GM18861 (cell line): ENCODE results near the gene ALDH4A1.
"Not testable (repeated sequence)": the region's sequence is repeated elsewhere in the genome, so short reads cannot be mapped to it uniquely, and the experiment has no call there.

Experiments used
- ATAC-seq: cut with Tn5 transposase; IDR thresholded peaks from one replicate; pipeline ENCODE4 v1.9.1; 2021; ENCODE audit not compliant: unreplicated experiment

The ALDH4A1 gene

DNA sequence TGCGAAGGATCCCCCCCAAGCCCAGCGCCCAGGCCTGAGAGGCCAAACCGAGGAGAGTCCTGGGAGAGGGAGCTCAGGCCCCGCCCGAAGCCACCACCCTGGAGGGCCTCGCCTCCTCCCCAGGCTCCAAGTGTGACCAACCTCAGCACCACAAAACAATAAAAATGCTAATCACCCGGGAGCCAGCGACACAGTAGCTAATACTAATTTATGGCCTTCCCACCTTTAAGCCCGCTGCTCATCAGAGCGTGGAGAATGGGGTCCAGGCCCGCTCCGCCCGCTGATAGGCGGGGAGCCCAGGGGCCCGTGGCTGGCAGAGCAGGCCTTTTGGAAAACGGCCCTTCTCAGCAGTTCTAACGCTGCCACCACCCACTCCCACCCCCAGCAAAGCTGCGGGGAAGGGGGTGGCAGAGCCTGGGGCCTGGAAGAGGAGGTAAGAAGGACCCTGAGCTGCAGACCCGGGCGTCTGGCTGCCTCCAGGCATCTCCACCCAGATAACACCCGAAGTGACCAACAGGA lies 22.5 kb downstream of the ALDH4A1 start:
- ATAC-seq, result no peak

DNA sequence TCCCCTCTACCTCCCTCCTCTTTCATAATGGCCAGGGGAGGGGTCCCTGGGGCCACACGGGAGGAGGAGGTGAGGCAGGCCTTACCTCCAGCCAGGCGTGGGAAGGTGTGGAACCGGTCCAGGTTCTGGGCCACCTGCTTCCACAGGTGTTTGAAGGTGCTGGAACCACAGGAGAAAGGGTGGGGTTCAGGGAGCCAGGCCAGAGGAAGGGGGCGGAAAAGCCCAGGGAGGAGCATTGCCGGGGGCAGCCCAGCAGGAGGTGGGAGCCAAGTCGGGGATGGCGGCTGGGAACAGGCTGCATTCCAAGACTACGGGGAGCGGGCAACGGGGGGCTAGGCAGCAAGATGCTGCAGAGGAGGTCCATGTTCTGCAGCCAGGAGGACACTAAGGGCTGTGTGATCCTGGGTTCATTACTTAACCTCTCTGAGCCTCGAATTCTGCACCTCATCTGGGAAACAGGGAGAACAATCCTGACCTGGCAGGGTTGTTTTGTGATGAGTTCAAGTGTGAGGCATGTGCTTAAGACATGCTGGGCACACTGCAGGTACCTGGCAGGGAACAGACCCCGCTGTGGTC lies 23.1 kb downstream of the ALDH4A1 start:
- ATAC-seq, result no peak

DNA sequence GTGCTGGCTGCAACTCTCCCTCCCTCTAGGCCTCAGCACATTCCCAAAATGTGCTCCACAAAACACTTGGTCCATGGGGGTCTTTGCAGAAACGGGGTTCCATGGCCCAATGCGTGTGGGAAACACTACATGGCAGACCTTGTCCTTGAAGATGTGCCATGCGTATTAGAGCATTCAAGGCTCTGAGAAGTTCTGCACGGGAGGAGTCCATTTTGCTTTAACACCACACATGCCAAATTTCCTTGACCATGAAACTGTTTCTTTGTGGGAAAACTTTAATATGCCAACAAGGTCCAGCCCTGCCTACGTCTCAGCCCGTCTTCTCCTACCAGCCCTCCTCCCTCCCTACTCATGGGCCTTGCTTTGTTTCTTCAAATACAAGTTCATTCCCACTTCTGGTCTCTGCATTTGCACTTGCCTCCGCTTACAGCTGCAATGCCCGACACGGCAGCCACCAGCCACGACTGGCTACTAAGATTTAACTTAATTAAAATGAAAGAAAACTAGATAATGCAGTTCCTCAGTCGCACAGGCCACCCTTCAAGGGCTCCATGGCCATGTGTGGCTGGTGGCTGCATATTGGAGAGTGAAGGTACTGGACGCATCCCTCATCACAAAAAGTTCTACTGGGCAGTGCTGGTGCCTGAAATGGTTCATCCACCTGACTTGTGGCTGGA lies 23.7 kb downstream of the ALDH4A1 start:
- no peak for ATAC-seq

DNA sequence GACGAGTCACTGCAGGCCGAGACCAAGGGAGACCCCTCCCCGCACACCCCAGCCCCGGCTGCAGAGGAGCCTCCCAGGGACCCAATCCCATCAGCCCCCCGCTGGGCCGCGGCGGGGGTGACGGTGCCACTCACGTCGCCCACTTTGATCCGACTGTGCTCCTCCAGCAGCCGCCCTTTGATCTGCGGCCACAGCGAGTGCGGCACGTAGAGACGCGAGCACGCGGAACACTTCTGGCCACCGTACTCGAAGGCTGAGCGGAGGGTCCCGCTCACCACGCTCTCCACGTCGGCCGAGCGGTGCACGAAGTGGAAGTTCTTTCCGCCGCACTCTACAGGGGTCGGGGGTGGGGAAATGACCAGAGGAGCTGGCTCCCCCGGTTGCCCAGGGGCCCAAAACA lies 25.1 kb downstream of the ALDH4A1 start:
- no peak for ATAC-seq

DNA sequence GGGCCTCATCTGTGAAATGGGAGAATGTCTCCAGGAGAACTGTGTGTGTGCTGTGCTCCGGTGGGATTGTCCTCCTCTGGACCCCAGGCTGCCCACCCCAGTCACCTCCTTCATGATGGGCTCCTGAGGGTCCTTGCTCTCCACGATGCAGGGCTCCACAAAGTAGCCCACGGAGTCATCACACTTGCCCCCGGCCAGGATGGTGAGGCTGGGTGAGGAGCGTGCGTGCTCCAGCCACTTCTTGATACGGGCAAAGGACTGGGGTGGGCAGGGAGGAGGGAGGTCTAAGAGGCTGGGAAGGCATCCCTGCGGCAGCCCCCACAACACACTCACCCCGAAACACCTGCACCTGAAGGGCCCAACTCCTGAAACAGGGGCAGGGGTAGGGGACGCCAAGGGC lies 26.1 kb downstream of the ALDH4A1 start:
- ATAC-seq, result no peak

DNA sequence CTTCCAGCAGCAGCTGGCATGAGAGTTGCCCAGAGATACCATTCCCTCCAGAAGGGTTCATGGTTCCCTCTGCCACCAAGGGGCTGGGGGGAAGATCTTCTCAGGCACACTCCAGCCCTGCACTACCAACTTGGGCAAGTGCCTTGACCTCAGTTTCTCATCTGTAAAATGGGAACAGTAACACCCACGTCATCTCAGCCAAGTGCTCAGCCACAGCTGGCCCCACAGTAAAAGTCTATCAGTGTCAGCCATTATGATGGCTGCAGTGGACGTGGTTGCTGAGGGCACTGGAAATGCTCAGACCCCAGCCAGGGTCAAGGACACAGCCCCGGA lies 26.6 kb downstream of the ALDH4A1 start:
- ATAC-seq, result no peak

DNA sequence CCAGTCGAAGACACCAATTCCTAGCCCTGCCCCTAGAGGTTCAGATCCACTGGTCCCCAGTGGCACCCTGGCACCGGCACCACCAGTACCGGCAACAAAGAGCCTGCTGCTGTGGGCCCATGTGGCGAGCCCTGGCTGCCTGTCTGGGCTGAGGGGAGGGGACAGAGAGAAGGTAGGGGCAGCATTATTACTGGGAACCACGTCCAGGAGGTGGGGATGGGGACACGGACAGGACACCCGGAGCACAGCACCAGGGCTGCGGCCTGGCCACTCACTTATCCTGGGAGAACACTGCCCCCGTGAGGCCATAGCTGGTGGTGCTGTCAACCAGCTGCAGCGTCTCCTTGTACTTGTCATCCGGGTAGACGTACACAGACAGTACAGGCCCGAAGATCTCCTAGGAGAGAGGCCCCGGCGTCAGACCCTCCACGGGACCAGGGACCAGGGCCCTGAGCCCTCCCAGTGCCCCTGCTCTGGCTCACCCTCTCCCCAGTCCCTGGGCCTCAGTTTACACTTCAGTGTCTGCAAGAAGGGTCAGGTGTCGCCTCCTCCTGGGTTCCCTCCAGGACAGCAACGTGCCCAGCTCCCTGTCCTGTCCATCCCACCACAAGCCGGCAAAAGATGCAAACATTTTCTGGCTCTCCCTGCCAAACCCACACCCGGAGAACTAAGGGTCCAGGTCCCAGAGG lies 27.1 kb downstream of the ALDH4A1 start:
- ATAC-seq, result no peak

DNA sequence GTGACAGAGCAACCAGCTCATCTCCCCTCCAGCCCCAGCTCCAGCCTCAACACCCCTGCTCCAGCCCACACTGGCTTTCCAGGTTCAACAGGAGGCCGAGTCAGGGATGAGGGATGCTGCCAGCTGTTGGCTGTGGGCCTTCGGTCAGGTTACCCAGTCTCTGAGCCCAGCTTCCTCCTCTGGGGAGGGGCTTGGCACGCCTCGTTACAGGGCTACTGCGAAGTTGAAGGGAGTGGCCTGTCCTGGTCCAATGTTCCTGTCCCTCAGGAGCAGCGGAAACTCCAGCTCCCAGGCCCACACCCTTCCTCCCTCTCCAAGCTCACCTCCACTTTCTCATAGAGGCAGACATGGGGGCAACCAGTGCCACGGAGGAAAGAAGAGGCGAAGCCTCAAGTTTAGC lies 27.8 kb downstream of the ALDH4A1 start:
- no peak for ATAC-seq

DNA sequence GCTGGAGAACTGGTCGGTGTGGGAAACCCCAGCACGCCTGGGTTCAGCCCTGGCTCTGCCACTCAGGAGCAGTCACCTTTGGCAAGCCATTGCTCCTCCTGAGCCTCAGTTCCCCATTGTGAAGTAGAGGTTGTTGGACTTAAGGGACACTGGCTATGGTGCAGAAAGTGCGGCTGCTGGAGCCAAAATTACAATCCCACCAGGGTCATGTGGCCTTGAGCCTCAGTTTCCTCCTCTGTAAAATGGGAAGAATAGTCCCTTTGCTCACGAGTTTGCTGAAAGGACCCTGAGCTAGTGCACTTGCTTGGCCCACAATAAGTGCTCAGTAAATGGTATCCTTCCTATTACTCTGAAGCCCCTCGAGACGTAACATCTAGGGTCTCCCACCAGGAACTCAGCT lies 28.3 kb downstream of the ALDH4A1 start:
- no peak for ATAC-seq

DNA sequence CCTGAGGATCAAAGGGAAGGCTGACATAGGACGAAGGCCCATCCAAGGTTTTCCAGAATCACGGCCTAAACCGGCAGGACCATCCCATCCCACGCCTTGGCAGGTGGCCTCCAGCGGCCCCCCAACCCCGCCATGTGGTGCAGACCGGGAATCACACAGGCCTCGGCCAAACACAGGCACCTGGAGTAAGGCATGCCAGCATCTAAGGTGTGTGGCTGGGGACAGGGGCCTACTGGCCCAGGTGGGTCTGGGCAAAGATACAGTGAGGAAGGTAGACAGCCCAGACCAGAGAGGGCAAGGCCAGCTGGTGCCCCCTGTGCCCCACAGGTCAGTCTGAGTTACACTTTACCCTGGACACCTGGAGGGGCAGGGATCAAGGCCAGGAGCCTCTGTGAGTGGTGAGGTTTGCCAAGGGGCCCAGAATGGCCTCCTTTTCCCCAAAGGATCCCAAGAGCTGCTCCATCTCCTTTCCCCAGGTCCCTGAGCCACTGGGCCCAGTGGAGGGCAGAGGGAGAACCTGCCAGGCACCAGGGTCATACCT lies 30.2 kb downstream of the ALDH4A1 start:
- no peak for ATAC-seq

DNA sequence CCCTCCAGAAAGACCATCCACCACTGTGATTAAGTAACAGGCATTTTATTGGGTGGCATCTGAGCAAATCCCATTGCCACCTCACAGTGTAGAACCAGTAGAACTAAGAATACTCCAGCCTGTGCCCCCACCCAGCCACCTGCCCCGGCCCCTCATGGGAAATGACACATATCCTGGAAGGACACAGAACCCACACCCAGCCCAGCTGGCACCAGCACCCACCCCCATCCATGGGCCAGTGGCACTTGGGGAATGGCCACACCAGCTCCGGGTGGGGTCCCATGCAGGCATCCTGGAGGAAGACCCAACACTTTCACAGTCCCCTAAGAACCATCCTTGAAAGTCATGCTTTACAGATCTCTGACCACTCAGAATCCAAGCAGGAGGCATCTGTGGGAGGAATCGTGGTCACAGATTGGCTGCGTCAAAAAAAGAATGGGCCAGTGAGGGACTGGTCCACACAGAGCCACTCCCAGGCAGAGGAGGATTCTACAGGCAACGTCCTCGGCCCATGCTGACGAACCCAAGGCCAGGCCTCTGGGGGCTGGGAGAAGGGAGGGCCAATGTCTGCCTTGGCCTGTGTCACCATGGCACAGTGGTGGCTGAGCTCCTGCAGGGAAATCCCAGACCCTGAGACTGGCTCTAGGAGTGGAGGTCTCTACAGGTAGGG lies 30.8 kb downstream of the ALDH4A1 start:
- no peak for ATAC-seq

DNA sequence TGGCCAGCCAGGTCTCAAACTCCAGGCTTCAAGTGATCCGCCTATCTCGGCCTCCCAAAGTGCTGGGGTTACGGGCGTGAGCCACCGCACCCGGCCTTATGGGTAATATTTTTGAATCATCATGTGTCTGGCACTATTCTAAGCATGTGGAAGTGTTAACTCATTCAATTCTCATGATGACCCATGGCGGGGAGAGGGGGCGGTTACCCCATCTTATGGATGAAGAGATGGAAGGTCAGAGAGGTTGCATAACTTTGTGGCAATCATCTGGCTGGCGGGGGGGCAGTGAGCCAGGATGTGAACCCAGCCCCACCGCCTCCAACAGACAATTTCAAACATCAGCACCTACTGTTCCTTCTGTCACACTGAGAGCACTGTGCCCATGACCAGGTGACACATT lies 31.4 kb downstream of the ALDH4A1 start:
- no peak for ATAC-seq

DNA sequence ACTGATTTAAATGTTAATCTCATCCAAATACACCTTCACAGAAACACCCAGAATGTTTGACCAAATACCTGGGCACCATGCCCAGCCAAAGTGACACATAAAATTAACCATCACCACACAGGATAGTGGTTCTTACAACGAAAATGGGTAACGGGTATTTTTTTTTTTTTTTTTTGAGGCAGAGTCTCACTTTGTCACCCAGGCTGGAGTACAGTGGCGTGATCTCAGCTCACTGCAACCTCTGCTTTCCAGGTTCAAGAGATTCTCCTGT lies 31.8 kb downstream of the ALDH4A1 start:
- ATAC-seq, result not testable (repeated sequence)

DNA sequence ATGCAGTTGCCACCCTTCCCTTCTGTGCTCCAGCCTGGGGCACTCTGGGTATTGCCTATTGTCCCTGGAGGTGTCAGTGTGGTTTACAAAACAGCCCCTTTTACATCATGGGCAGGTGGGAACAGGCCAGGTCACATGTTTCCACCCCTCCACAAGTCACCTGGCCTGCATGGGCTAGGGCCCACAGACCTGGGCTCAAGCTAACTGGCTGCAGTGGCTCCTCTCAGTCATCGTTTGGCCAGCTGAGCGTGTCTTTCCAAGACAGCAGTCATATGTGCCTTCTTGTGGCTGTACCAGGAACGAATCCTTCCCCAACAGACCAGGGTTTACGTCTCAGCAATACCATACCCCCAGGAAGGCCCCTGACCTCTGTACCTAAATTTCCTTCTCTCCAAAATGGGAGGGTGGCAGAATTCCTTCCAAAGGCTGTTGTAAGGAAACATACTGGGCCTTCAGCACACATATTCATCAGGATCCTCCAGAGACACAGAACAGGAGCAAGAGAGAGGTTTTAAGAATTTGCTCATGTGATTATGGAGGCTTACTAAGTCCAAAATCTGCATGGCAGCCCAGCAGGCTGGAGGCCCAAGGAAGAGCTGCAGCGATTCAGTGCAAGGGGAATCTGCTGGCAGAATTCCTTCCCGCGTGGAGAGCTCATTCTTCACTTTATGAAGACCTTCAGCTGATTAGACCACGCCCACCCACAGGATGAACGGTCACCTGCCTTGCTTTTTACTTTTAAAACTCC lies 32.3 kb downstream of the ALDH4A1 start:
- ATAC-seq, result no peak

DNA sequence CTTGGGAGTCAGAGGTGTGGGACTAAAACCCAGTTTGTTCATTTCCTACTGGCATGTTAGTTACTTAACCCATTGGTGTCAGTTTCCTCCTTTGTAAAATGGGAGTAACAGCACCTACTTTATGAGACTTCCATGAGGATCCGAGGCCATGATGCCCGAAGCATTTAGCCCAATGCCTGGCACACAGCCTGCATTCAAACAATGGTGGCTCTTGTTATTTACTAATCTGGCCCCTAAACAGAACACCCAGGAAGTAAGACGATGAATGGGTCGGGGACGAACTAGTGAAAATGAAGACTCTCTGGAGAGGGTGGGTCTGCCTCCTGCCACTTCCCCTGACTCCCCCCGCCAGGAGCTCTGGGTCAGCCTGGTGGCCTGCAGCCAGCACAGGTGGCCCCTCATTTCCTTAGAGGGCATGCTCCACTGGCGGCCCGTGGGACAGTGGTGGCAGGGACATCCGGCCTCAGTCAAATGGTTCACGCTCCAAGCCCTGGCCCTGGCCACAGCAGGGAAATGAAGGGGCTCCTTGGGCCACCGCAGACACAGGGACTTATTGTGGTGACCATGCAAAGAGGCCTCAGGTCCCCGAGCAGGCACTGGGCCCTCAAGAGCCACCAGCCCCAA lies 33.4 kb downstream of the ALDH4A1 start:
- no peak for ATAC-seq

DNA sequence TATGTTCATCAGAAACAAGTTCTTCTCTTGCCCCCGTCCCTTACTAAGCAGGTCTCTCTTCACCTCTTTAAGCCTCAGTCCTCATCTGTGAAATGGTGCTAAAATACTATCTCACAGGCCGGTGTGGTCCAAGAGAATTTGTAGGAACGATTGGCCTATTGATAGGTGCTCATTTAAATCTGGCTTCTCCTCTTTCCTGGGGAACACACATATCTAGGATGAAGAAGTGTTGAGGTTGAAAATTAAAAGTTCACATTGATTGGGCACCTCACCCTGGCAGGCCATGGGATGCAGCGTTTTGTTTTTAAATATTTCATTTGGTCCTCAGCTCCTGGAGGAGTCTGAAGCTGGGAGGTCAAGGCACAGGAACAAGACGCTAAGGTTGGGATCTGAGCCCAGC lies 34.0 kb downstream of the ALDH4A1 start:
- no peak for ATAC-seq

DNA sequence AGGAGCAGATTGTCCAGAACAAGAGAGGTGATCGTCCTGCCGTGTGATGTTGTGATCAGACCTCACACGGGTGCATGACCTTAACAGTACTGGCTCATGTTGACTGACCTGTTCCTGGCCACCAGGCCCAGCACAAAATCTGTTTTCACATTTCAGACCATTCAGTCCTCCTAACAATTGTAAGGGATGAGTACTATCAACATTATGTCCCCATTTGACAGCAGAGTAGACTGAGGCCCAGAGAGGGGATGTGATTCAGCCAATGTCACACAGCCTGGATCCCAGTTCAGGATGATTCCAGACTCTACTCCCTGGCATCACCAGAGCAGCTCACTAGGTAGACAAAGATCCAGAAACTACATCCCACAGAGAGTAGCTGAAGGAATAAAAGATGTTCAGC lies 35.5 kb downstream of the ALDH4A1 start:
- ATAC-seq, result no peak

DNA sequence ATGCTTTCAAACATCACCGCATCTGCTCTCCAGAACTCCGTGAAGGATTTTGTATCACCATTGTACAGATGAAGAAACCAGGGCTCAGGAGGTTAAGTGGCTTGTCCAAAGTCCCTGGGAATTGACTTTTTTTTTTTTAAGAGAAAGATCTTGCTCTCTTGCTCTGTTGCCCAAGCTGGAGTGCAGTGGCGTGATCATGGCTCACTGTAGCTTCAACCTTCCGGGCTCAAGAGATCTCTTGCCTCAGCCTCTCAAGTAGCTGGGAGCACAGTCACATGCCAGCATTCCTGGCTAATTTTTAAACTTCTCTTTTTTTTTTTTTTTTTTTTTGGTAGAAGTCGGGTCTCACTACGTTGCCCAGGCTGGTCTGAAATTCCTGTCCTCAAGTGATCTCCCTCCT lies 36.0 kb downstream of the ALDH4A1 start:
- no peak for ATAC-seq

DNA sequence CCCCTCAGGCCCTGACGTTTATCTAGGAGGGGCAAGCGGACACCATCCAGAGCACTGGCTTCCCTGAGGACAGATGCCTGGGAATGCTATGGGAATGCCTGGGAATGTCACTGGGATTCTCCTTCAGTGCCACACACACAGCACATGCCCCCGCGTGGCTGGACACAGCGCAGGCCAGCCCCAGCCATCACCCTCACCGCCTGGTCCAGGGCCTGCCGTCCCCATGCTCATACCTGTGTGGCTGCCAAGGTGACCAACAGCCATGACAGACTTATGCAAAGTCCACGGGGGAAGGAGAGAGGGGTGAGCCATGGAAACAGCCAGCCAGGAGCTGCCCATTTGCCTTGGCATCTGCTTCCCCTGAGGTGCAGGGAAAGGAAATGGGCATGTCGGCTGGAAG lies 37.2 kb downstream of the ALDH4A1 start:
- no peak for ATAC-seq

DNA sequence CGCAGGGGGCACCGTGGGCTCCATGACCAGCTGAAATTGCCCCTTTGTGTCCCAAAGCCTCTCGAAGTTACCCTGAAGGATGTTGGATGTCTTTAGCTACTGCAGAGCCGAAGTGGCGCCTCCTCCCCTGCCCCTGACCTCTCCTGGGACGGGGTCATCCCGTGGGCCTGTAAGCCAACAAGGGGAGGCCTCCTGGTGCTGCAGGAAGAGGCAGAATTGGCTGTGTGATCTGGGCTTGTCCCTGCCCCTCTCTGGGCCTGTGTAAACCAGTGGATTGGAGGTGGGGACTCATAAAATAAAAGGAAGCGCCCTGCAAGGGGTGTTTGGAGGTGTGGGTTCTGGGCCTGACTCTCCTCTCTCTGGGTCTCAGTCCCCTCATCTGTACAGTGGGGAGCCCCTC lies 40.8 kb downstream of the ALDH4A1 start:
- ATAC-seq, result no peak

DNA sequence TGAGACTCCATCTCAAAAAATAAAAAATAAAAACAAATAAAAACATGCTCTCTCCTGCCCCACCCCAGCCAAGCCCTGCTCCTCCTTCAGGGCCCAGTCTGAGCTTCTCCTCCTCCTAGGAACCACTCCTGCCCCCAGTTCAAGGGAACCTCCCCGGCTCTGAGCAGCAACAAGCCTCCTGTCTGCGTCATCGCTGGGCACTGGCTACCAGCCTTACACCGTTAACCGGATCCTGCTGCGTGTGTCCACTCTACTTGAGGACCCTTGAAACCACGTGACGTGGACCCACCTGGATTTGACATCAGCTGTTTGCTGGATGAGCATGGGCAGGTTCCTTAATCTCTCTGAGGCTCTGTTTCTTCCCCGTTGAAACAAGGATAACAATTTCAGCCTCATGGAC lies 41.3 kb downstream of the ALDH4A1 start:
- no peak for ATAC-seq
